LNCaP clone FGC (cell line): ENCODE measurements around the gene POU5F1.

ENCODE experiments used
- DNase-seq: peaks from one replicate; pipeline ENCODE4 v3.0.0-alpha.2; 2011; ENCODE audit warnings: low read depth
- H3K4me3 ChIP-seq: 2 replicates; pipeline ENCODE4 v1.5.1; 2011; ENCODE audit warnings: mild to moderate bottlenecking, low read depth, low read length, control low read depth
- TF ChIP-seq, protein P1 (sequence below): IDR thresholded peaks from 2 replicates; pipeline ENCODE4 v1.5.1; 2012; ENCODE audit warnings: mild to moderate bottlenecking; ENCODE audit not compliant: control insufficient read depth, insufficient read depth; ENCODE audit errors: extremely low read depth

POU5F1 gene

DNA sequence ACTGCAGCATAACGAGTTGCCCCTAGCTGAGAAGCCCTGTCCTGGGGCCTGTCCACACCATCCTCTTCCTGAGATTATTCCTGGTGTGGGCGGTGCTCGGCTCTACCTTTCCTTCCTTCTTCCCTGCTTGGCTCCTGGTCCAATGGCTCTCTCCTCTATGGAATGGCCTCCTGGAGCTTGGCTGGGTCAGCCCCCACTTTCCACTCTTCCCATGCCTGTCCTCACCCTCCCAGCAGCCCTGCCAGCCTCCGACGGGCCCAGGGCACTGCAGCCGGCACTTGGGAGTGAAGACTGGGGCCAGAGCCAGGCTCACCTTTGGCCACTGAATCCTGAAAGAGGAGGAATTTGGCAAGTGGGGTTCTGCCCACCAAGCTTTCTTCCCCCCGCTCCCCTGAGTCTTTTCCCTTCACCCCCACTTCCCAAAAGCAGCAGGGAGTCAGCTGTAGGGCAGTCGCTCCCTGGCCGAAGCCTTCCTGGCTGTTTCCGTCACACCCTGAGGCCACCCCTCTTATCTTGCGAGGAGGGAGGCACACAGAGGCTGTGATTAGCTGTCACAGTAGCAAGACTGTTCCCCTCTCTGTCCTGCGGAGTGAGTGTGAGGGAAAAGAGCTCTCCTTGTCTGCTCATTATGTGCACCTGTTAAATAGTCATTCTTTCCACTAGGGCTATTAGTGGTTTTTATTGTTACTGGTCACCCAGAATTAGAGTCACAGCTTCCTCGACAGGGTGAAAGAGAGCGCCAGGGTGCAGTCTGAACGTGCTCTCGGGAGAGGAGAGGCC is 43.9 kb downstream of the POU5F1 start:
- no peak for DNase-seq
- TF ChIP-seq, protein P1, sequence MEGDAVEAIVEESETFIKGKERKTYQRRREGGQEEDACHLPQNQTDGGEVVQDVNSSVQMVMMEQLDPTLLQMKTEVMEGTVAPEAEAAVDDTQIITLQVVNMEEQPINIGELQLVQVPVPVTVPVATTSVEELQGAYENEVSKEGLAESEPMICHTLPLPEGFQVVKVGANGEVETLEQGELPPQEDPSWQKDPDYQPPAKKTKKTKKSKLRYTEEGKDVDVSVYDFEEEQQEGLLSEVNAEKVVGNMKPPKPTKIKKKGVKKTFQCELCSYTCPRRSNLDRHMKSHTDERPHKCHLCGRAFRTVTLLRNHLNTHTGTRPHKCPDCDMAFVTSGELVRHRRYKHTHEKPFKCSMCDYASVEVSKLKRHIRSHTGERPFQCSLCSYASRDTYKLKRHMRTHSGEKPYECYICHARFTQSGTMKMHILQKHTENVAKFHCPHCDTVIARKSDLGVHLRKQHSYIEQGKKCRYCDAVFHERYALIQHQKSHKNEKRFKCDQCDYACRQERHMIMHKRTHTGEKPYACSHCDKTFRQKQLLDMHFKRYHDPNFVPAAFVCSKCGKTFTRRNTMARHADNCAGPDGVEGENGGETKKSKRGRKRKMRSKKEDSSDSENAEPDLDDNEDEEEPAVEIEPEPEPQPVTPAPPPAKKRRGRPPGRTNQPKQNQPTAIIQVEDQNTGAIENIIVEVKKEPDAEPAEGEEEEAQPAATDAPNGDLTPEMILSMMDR: no peak
- no peak overlapping the region for H3K4me3 ChIP-seq

DNA sequence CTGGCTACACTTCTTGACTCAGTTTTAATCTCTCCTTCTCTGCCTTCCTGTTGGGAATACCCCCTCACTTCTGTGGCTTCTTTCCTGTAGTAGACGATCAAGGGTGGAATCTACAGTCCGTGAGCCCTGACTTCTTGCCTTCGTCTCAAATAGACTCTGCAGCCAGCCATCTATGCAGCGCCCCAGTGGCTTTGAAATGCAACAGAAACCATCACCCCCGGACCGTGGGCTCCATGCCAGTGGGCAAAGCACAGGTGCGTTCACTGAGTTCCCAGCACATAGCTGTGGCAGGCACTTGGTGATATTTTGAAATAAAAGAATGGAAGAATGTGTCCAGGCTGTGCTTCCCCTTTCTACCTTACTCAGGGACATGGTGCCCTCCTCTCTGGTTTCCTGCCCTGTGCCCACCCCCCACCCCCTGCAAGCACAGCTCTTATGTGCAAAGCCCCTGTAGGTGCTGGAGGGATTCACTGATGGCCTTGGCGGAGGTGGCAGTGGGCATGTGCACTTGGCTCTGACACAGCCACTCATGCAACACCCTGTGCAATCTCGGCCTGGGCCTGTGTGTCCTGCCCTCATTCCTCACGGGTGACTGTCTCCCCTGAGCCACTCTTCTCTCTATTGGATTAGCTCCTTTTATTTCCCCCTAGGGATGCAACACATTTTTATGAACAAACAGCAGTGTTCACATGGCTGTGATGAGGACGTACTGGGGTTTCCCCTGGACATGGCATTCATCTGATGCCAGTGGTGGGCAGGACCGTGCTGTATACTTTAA is 44.7 kb downstream of the POU5F1 start:
- H3K4me3 ChIP-seq: no peak overlapping the region
- no peak for DNase-seq
- TF ChIP-seq, protein P1: no peak

DNA sequence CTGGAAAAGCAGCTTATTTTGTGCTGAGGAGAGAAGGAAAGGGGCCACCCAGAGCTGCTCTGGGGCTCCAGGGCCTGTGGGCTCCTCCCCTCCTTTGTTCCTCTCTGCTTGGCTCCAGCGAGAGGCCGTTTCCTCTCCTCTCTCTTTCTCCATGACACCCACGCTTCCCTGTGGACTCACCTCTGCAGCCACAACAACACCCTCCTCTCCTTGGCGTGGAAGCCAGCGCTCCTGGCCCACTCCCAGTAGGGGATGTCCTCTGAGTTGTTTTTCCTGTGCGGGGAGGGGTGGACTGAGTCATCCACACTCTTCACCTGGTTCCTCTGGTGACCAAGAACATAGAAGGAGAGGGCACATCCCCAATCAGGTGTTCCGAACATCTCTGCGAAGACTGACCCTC is 45.3 kb downstream of the POU5F1 start:
- TF ChIP-seq, protein P1: no peak
- no peak for DNase-seq
- H3K4me3 ChIP-seq: no peak overlapping the region

DNA sequence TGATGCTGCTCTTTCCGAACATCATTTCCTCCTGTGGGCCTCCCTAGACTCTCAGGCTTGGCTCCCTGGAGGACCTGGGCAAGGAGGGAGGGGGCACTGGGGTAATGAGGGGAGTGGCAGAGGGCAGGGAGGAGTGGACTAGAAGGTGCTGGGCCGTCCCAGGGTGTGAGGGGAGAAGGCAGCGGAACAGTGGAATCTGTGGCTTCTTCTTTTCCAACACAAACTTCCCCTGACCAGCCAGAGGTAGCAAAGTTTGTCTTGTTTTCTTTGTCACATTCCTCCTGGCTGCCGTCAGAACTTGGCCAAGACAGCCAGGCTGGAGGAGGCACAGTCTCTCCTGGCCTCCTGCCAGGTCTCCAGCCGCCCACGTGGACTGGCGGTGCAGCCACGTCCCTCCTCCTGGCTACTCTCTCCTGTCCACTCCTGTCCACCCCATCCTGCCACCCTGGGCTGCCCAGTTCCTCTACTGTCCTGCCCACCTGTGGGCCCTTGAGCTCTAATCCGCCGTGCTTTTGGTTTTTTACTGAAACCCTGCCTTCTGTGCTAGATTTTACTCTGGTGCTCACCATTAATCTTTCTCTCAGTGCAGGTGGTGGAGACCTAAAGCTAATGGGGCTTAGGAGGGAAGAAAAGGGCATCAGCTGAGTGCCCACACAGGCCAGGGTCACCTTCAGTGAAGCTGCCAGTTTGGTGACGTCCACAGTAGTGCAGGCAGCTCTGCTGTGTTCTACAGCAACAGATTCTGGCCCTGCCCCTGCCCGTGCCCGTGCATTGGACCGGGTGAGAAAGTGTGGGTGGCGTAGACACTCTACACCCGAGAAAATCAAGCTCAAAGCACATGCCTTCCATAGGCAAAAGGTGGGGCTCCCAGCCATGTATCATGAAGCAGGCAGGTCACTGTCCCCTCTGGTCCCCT is 47.4 kb downstream of the POU5F1 start:
- H3K4me3 ChIP-seq: no peak overlapping the region
- peak; percentile 62 for DNase-seq
- TF ChIP-seq, protein P1: no peak

DNA sequence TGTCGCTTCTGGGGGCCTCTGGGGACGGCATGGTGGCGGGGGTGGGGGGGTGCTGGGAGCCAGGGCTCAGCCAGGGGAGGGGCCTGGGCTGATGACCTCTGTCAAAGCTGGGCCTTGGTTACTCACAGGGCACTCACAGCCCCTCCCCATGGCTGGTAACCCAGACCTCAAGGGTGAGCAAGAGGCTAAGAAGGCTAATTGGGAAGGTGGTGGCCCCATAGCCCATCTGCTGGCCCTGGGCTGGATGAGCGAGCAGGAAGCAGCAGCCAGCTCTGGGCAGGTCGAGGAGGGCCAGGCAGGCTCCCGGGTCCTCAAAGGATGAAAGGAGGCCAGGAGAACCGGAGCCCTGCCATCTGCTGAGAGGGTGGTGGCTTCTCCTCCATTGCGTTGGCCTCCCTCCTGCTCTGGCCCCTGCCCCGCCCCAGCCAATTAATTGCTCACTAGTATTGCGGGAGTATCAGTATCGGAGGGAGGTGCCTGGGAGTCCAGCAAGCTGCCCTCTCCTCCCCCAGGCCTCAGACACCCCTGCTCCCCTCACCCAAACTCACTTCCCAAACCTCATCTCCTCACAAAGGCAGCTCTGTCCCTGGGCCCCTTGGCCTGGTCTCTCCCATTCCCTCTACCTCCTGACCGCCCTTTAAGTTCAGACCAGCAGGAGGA is 49.2 kb downstream of the POU5F1 start:
- no peak for DNase-seq
- no peak overlapping the region for H3K4me3 ChIP-seq
- TF ChIP-seq, protein P1: no peak

DNA sequence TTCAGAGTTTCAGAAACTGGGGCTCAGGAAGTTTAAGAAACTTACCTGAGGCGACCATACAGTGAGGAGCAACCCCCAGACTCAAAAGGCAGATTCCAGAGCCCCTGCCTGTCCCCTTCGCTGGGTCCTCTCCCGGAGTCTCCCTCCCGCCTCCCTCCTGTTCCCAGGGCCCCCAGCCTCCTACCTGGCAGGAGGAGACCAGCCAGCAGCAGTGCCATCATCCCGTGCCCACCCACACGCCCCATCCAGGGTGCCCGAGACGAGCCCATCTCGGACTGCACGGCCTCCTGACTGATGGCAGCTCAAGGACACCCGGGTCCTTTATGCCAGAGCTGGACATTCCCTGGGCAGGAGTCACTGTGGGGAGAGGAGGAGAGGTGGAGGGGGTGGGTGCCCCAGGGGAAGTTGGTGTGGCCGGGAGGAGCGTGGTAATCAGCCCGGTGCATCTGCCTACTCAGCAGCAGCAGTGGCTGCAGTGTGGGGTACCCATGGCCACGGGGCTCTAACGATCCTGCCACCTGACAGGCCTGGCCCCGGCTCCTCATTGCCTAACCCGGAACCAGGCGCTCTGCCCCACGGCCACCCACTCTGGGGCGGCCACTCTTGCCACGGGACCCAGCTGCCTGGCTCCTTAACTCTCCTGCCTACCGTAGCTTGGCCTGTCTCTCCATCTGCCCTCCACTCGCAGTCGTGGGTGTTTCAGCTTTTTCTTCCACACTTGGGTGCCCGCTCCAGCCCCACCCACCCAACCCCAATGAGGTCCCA is 50.1 kb downstream of the POU5F1 start, which contains the start of gene CDSN:
Gene CDSN (minus strand): TSS at position 296 of the 765 bp plus-strand sequence. CDS start 27 bp downstream, at position 269.
- no peak for DNase-seq
- TF ChIP-seq, protein P1: no peak
- H3K4me3 ChIP-seq: no peak within 1 kb of the TSS
